ENCODE results near the gene PTN. TPM values are rescaled to one million over a fixed set of nuclear protein-coding genes. Genes with fewer than 3 reads are reported as not detected.

PTN gene
- total RNA-seq, 6 experiments from 2014 or later = 2.2 to 9.6 (median 8.0) TPM

DNA sequence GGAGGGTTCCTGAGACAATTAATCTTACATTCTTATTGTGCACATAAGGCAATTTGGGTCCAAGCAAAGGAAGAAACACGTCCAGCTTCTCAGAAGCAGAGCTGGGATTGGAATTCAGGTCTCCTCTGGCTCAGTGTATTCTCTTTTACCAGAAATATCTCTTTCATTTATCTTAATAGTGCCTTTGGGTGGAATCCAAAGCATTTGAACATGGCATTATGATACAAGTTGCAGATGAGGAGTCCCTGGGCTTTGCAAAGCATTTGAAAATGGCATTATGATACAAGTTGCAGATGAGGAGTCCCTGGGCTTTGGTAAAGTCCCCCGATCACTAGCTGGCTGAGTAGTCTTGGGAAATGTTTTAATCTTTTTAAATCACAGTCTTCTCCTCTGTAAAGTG lies 30.0 kb upstream of the PTN start:
- DNase-seq = no peak
- Mint-ChIP-seq H3K4me3 (no peak overlapping the region), H3K27ac (no peak overlapping the region), H3K36me3 (ENCODE audit: low read depth) (no peaks in the 10 kb centered on the region), H3K9me3 (no peaks in the 10 kb centered on the region), H3K27me3 (ENCODE audit: insufficient read depth) (peaks cover 3% of the 10 kb centered on the region; the same call in 1 of the 2 replicates), H3K4me1 (ENCODE audit: low read depth) (no peaks in the 10 kb centered on the region)
- TF ChIP-seq, protein P1, sequence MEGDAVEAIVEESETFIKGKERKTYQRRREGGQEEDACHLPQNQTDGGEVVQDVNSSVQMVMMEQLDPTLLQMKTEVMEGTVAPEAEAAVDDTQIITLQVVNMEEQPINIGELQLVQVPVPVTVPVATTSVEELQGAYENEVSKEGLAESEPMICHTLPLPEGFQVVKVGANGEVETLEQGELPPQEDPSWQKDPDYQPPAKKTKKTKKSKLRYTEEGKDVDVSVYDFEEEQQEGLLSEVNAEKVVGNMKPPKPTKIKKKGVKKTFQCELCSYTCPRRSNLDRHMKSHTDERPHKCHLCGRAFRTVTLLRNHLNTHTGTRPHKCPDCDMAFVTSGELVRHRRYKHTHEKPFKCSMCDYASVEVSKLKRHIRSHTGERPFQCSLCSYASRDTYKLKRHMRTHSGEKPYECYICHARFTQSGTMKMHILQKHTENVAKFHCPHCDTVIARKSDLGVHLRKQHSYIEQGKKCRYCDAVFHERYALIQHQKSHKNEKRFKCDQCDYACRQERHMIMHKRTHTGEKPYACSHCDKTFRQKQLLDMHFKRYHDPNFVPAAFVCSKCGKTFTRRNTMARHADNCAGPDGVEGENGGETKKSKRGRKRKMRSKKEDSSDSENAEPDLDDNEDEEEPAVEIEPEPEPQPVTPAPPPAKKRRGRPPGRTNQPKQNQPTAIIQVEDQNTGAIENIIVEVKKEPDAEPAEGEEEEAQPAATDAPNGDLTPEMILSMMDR (IDR thresholded peaks at IDR 0.05) = no peak

DNA sequence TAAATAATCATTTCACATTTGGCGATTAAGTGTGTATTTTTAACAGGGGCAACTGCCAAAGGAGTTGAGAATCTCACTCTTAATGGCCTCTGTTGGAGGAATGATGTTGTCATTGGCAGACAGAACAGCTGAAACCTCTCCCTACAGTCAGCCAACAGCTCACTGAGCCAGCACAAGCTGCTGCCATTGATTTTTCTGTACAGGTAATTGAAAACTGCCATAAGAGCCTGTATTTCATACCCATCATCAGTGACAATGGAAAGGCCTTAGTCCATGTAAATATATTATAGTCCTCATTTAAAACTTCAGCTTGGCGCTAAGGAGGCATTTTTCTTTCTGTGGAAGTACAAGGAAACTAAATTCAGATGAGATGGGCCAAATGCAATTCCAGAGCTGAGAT lies 28.1 kb upstream of the PTN start:
- Mint-ChIP-seq H3K27ac (no peak overlapping the region), H3K4me3 (no peak overlapping the region), H3K9me3 (no peaks in the 10 kb centered on the region), H3K36me3 (ENCODE audit: low read depth) (no peaks in the 10 kb centered on the region), H3K27me3 (ENCODE audit: insufficient read depth) (peaks cover 3% of the 10 kb centered on the region; the same call in 1 of the 2 replicates), H3K4me1 (ENCODE audit: low read depth) (no peaks in the 10 kb centered on the region)
- no peak for DNase-seq
- TF ChIP-seq, protein P1 (IDR thresholded peaks at IDR 0.05) = no peak

DNA sequence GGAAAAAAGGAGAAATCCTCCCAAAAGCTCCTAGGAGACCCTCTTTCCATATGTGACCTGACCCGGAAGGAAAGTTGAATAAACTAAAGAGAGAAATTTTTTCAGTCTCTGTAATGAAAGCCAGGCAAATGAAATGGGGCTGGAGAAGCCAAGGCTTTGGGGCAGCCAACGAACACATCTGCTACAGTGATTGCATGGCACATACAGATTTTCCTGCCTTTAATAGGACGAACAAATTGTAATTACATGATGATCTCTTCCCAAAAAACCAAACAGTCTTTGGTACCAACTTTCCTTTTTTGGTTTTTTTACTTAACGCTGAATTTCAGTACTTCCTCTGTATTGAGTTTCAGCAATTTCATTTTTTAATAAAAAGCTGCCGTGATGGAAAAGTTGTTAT lies 23.5 kb upstream of the PTN start:
- Mint-ChIP-seq H3K27ac (no peak overlapping the region), H3K36me3 (ENCODE audit: low read depth) (no peaks in the 10 kb centered on the region), H3K9me3 (peaks cover 3% of the 10 kb centered on the region; the same call in 1 of the 2 replicates), H3K27me3 (ENCODE audit: insufficient read depth) (peaks cover 5% of the 10 kb centered on the region), H3K4me3 (no peak overlapping the region), H3K4me1 (ENCODE audit: low read depth) (no peaks in the 10 kb centered on the region)
- no peak for DNase-seq
- TF ChIP-seq, protein P1 (IDR thresholded peaks at IDR 0.05) = no peak

DNA sequence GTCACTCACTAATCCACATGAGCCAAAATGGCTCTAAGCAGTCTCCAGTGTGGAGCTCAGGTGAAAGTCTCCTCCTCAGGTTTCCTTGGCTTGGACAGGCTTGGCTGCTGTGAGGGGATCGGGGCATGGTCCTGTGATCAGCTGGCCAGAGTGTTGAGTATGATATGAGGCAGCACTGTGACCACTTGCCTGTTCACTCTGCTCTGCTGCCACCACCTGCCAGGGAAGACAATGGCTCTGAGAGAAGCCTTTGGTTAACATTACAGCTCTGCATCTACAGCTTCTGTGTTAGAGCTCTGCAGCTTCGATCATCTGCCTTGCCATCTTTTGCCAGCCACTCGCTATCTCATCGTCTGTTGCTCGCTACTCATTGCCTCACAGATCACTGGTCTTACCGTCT lies 20.1 kb upstream of the PTN start:
- Mint-ChIP-seq H3K4me3 (no peak overlapping the region), H3K27ac (no peak overlapping the region), H3K4me1 (ENCODE audit: low read depth) (no peaks in the 10 kb centered on the region), H3K27me3 (ENCODE audit: insufficient read depth) (peaks cover 4% of the 10 kb centered on the region), H3K36me3 (ENCODE audit: low read depth) (peaks cover 8% of the 10 kb centered on the region), H3K9me3 (peaks cover 34% of the 10 kb centered on the region)
- TF ChIP-seq, protein P1 (IDR thresholded peaks at IDR 0.05) = no peak
- no peak for DNase-seq

DNA sequence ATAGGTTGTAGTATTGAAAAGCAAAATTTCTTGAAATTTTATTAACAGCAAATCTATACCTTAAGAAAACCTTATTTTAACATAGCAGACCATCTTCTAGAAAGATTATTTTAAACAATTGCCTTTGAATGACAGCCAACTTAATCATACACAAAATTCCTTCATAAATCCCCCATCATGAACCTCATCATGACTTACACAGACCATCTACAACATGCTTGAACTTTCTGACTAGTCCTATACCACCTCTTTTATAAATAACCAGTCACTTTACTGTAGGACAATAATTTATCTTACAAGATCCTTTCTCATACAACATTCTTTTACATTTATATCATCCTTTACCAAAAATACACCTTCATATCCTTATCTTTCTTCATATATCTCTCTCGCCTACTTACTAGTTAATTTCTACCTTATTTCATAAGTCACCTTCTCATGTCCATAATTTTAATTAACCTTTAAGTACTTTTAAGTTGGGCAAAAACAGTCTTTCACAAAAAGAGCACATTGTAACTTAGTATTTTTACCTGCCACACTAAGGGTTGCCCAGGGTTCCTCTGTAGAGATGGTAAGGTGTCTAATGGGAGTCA lies 16.6 kb upstream of the PTN start:
- Mint-ChIP-seq H3K4me1 (ENCODE audit: low read depth) (no peaks in the 10 kb centered on the region), H3K36me3 (ENCODE audit: low read depth) (peaks cover 8% of the 10 kb centered on the region), H3K27me3 (ENCODE audit: insufficient read depth) (peaks cover 2% of the 10 kb centered on the region; the same call in 1 of the 2 replicates), H3K9me3 (peaks cover 34% of the 10 kb centered on the region), H3K4me3 (no peak overlapping the region), H3K27ac (no peak overlapping the region)
- DNase-seq = no peak
- TF ChIP-seq, protein P1 (IDR thresholded peaks at IDR 0.05) = no peak

Data from HFFc6 (cell line).